ENCODE measurements around the gene IYD. TPM values are rescaled to one million over a fixed set of nuclear protein-coding genes. Genes with fewer than 3 reads are reported as not detected.

IYD gene
- total and polyA plus RNA-seq, 9 of the 15 experiments (the other 6 are each of a cell fraction or from before 2014, with no cell fraction given) = not detected

- no peak for TF ChIP-seq TAF1 (IDR thresholded peaks at IDR 0.05; ENCODE audit: control insufficient read depth, extremely low read depth, insufficient read depth, low read length, severe bottlenecking)
- TF ChIP-seq ZNF280A (IDR thresholded peaks at IDR 0.05; ENCODE audit: low read depth, partially characterized antibody) = no peak
- TF ChIP-seq ZNF224 (CRISPR knock-in tag; IDR thresholded peaks at IDR 0.05) = no peak
These were observed 6.9 kb upstream of the IYD start (continued) for GRCh38 chr6:150361876-150362275.

GRCh38 chr6:150363733-150364132 is 5.1 kb upstream of the IYD start:
- CTCF ChIA-PET (ENCODE audit: low intra/inter-chr PET ratio) = no interaction called here
- TF ChIP-seq SNRNP70 (optimal IDR thresholded peaks at IDR 0.05; ENCODE audit: low read depth, low read length) = no peak
- no peak for TF ChIP-seq ZNF764 (CRISPR knock-in tag; IDR thresholded peaks at IDR 0.05; ENCODE audit: low read depth)
- no peak for TF ChIP-seq ZNF445 (CRISPR knock-in tag; IDR thresholded peaks at IDR 0.05; ENCODE audit: low read depth)
- TF ChIP-seq ZNF212 (CRISPR knock-in tag; IDR thresholded peaks at IDR 0.05) = no peak
- peak; percentile 83 for TF ChIP-seq PKNOX1 (IDR thresholded peaks at IDR 0.05)
- no peak for TF ChIP-seq GABPB2 (CRISPR knock-in tag; conservative IDR thresholded peaks at IDR 0.05)
- peak; percentile 56 for TF ChIP-seq NFE2 (IDR thresholded peaks at IDR 0.05; ENCODE audit: low read depth)
- no peak for TF ChIP-seq PBX2 (CRISPR knock-in tag; IDR thresholded peaks at IDR 0.05; ENCODE audit: low read depth)
- peak; percentile 67 for TF ChIP-seq PBX2 (tag; conservative IDR thresholded peaks at IDR 0.05; ENCODE audit: low read depth)
- TF ChIP-seq NFIC (IDR thresholded peaks at IDR 0.05) = peak; percentile 72
- TF ChIP-seq SOX6 (IDR thresholded peaks at IDR 0.05) = 0 out of 2 replicates have a peak, but pooled peaks have one; percentile 23
- no peak for TF ChIP-seq PYGO2 (tag; IDR thresholded peaks at IDR 0.05)

More at GRCh38 chr6:150363733-150364132, 5.1 kb upstream of the IYD start:
- Histone ChIP-seq H4K20me1 (replicated peaks; ENCODE audit: control insufficient read depth, insufficient read depth, low read length) (0 out of 2 replicates have a peak, but pooled peaks cover 3% of the 10 kb centered on the region), H3K27ac (ENCODE audit: extremely low read depth, low read depth, low read length) (no peak overlapping the region), H2AFZ (ENCODE audit: low read depth, low read length) (no peak overlapping the region), H3K9me1 (ENCODE audit: control insufficient read depth, insufficient read depth, low read length) (peaks cover 4% of the 10 kb centered on the region), H3K79me2 (ENCODE audit: control insufficient read depth, insufficient read depth, low read length) (no peaks in the 10 kb centered on the region), H3K27me3 (ENCODE audit: control insufficient read depth in 2 of 2, insufficient read depth in 2 of 2, low read length in 2 of 2) (peaks cover 16 to 23% of the 10 kb centered on the region in 2 experiments; a peak in 4 of 5 replicates), H3K36me3 (ENCODE audit: control insufficient read depth, insufficient read depth, low read length) (no peaks in the 10 kb centered on the region), H3K9ac (ENCODE audit: insufficient read depth in 1 of 2, low read depth in 2 of 2, low read length in 2 of 2) (no peak overlapping the region), H3K9me3 (replicated peaks; ENCODE audit: control insufficient read depth, insufficient read depth, low read depth, low read length) (no peaks in the 10 kb centered on the region), H3K4me2 (ENCODE audit: insufficient read depth, low read length) (no peak overlapping the region), H3K4me3 (no peak overlapping the region), H3K4me1 (replicated peaks in 1 of 2; ENCODE audit: control insufficient read depth in 2 of 2, insufficient read depth in 2 of 2, low read length in 2 of 2) (no peaks in the 10 kb centered on the region; a peak in 1 of 5 replicates)
- 4% methylated on average over 2 of the region's 2 CpGs for WGBS (ENCODE audit: insufficient coverage, low coverage, missing lambda C conversion rate)
- FAIRE-seq (no peak), ATAC-seq (no peak), DNase-seq (ENCODE audit: extremely low read depth in 1 of 4, low spot score in 3 of 4) (peak in 1 of 4 experiments; percentile 15)
- in situ Hi-C loops (cut with MboI) = no loop called here
- no TSS peak for BruUV-seq (replicated peaks)
- intact Hi-C loops (cut with micrococcal nuclease) = no loop called here
- POLR2A ChIA-PET = interaction anchor here (0.8 to 0.9 kb wide), 2 partner anchors 13 to 14 kb away, joined by 3 to 4 read pairs; no protein-coding TSS in a partner anchor

Data from K562 (cell line).